ENCODE measurements around the gene CRYBB2.

DNA sequence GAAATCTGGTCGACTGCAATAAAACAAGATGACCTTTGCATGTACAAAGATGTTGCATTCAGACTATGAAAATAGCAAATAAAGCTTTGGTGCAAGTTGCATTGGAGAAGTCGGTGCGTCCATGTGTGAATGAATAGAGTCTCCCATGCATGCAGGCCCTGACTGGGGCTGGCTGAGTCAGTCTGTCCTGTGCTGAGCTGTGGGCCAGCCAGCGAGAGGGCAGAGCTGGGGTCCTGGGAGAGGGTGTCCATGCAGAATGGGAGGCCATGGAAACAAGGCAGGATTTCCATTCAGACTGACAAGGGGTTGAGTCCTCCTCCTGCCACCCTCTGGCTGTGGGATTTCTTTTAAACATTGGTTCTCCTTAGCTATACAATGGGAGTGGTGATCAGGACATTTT is 22.1 kb upstream of the CRYBB2 start:
- TF ChIP-seq, protein P1, sequence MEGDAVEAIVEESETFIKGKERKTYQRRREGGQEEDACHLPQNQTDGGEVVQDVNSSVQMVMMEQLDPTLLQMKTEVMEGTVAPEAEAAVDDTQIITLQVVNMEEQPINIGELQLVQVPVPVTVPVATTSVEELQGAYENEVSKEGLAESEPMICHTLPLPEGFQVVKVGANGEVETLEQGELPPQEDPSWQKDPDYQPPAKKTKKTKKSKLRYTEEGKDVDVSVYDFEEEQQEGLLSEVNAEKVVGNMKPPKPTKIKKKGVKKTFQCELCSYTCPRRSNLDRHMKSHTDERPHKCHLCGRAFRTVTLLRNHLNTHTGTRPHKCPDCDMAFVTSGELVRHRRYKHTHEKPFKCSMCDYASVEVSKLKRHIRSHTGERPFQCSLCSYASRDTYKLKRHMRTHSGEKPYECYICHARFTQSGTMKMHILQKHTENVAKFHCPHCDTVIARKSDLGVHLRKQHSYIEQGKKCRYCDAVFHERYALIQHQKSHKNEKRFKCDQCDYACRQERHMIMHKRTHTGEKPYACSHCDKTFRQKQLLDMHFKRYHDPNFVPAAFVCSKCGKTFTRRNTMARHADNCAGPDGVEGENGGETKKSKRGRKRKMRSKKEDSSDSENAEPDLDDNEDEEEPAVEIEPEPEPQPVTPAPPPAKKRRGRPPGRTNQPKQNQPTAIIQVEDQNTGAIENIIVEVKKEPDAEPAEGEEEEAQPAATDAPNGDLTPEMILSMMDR (IDR thresholded peaks at IDR 0.05; ENCODE audit: poor library complexity), result no peak
- no peak for TF ChIP-seq EZH2 (IDR thresholded peaks at IDR 0.05; ENCODE audit: borderline replicate concordance)
- TF ChIP-seq EZH2phosphoT487 (IDR thresholded peaks at IDR 0.05; ENCODE audit: low read depth, severe bottlenecking, unreplicated experiment), result no peak

Measured in hepatocyte (in vitro differentiated cells).